NCI-H2107 (cell line): ENCODE results near the gene FAM171A1.
"Not testable (repeated sequence)": the region's sequence is repeated elsewhere in the genome, so short reads cannot be mapped to it uniquely, and the experiment has no call there.

ENCODE experiments used
- DNase-seq: peaks from one replicate; lab custom pipeline; 2025; lab: John Stamatoyannopoulos, UW

FAM171A1 gene

DNA sequence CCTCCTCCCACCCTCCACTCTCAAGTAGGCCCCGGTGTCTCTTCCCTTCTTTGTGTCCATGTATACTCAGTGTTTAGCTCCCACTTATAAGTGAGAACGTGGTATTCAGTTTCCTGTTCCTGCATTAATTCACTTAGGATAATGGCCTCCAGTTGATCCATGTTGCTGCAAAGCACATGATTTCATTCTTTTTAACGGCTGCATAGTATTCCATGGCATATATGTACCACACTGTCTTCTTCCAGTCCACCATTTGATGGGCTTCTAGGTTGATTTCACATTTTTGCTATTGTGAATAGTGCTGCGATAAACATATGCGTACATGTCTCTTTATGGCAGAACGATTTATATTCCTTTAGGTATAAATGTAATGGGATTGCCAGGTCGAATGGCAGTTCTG, 51.0 kb downstream of the FAM171A1 start:
- DNase-seq: no peak

DNA sequence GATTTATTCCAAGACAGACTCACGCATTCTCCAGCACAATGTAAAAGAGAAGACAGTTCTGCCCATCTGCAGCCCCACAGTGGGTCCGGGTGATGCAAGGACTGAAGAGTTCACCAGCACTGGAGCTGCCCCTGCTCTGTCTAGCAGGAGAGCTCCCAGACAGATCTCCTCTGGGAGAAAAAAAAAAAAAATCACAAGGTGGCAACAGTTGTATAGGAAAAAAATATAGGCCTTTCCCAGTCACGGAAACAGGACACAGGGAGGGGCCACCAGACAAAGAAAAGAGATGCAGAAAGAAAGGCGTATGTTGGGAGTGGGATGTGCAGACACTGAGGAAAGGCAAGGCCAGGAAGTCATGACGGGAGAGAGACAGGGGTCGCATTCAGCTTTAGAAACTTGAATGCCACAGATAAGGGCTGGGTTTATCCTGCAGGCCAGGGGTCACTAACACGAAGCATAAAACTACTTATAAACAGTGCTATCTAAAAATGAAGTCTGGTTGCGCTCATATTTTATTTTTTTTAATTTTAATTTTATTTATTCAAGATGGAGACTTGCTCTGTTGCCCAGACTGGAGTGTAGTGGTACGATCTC, 54.1 kb downstream of the FAM171A1 start:
- no peak for DNase-seq

- no peak for DNase-seq
Measured at GRCh38 chr10:15316145-15316544, 54.9 kb downstream of the FAM171A1 start.

DNA sequence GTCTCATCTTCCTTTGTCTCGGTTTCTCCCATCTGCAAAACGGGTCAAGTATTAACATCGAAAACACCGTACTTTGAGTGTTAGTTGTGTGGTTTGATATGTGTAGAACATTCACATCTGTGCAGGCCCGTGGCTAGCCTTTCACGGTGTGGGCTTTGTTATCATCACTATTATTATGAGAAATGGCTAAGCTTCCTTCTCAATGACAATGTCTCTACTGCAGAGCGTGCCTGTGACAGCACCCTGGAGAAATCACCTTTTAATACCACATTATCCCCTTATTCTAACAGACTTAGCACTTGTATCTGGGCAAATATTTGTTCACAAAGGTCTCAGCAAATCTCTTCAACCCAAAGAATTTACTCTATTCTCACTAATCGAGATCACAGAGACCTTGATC, 55.8 kb downstream of the FAM171A1 start:
- DNase-seq: no peak

DNA sequence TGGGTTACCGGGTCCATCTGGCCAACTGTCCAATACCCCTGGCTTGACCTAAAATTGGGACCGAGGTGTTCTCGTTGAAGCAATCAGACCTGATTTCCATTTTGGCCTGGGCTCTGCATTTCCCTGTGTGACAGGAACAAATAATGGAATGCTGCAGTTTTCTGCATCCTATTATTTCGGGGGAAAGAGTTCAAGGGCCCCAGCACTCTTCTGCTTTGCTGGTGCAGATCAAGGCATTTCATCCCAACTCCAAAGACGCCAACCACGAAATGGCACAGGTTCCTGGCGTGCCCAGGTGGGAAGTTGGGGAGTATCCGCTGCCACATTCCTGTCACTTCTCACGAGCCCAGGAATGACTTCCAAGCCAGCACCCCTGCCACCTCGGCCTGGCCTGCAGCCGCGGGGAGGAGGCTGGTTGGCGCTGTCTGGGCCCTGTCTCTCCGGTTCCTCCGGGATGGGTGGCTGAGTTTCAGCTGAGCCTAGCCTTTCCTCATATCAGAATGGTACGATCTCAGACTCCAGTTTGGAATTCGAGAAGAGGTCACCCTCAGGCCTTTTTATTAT, 56.5 kb downstream of the FAM171A1 start:
- DNase-seq: no peak

- no peak for DNase-seq
Measured at GRCh38 chr10:15313843-15314242, 57.2 kb downstream of the FAM171A1 start.

DNA sequence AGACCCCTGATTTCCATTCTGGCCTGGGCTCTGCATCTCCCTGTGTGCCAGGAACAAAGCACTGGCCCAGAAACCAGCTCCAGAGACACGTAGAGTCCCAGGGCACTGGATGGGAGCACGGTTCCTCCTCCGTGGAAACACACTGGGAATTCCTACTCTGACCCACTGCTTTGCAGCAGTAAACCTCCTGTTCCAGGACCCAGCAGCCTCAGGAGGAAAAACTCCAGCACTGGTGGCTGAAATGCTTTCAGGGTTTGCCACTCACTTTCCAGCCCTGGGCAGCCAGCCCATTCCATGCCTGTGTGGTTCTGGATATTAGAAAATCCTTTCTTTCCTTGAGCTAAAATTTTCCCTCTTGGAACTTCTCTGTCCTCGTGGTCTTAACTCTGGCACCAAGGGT, 58.0 kb downstream of the FAM171A1 start:
- DNase-seq: no peak

GRCh38 chr10:15311569-15312280, 59.4 kb downstream of the FAM171A1 start:
- DNase-seq: no peak

DNA sequence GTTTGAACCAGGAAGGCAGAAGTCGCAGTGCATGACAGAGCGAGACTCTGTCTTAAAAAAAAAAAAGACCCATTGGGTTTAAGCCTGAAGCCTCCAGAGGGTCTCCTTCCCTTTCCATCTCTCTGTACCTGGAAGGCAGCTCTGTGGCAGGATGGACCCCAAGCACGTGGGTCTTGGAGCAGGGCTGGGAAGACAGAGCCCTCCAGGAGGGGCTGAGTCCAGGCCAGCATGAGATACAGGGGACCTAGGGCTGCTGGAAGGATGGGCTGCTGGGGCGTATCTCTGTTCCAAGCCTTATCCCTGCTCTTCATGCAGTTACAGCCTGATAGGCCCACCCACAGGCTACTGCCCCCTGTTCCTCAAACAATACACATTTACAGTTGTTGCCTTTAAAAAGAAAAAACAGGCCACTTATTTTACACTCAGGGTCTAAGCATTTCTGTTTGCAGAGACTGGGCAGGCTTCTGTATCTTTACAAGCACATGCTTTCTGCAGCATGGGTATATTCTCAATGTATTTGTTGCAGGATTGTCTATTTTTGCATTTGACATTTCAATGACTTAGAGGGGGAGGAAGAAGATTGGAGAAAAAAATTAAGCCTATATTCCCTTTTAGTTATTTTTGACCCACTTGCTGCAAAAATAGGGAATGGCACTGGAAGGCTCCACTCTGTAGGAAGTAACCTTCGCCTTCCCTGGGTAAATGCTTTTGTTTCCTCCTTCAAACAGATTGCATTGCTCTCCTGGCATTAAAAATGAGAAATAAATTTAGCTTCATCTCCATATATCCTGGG, 60.1 kb downstream of the FAM171A1 start:
- DNase-seq: no peak

- DNase-seq: no peak
Measured at GRCh38 chr10:15309221-15309620, 61.9 kb downstream of the FAM171A1 start.

DNA sequence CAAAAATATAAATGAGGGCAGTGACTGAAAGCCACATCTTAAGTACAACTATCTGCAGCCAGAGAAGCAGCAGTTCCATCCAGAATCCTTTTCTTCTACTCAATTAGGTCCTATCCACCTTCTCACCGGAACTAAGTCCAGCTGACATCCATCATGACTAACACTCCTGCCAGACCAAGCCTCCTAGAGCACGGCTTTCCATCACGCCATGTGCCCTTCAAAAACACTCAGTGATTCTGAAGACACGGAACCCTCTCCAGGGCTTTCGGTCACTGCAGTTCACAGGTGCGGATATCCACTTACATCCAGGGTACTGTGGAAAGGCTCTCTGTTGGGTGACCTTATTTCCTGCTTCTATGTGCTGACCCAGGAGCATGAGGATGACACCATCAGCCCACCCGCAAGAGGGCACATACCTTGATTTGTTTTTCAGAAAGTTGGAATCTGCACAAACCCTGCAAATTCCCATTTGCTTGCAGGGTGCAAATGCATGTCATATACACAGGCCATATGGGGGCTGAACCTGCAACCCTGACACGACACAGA, 64.3 kb downstream of the FAM171A1 start:
- no peak for DNase-seq

GRCh38 chr10:15305634-15306033, 65.5 kb downstream of the FAM171A1 start:
- DNase-seq: no peak

GRCh38 chr10:15305161-15305560, 65.9 kb downstream of the FAM171A1 start:
- no peak for DNase-seq

DNA sequence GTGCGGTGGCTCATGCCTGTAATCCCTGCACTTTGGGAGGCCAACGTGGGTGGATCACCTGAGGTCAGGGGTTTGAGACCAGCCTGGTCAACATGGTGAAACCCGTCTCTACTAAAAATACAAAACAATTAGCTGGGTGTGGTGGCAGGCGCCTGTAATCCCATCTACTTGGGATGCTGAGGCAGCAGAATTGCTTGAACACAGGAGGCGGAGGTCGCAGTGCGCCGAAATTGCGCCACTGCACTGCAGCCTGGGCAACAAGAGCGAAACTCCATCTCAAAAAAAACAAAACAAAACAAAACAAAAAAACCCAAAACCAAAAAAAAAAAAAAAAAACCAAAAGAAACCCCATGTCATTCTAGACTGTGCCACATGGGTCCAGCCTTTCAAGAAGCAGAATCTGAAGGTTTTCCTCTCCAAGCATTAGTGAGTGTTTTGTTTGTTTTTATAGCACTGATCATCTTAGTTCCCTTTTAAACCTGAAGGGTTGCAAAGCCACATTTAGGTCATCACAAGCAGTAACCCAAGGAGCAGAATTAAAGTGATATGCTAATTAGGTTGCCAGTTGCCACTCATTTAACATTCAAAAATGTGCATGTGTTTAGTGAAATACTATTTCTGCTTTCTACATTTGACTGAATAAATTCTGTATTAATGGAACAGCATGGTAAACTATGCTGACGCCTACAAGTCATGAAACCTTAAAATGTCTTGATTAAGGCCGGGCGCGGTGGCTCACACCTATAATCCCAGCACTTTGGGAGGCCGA, 68.7 kb downstream of the FAM171A1 start:
- not testable (repeated sequence) for DNase-seq

- DNase-seq: no peak
Measured at GRCh38 chr10:15300697-15301096, 70.4 kb downstream of the FAM171A1 start.

DNA sequence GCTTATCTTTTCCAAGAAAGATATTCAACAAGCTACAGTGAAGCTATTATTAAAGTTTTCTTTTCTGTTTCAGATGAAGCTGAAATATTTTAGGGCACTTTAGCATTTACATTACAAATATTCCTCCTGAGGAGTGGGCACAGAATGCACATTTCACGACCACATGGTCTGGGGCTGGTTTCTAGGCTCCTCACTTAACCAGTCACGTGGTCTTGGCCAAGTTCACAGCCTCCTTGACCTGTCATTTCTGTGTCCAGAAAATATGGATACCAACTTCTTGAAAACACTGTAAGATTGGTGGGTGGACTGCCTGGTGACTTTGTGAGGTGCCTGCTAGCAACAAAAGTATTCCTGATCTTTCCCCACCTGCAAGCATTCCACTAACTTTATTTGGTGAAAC, 70.9 kb downstream of the FAM171A1 start:
- DNase-seq: no peak

GRCh38 chr10:15296701-15297100, 74.4 kb downstream of the FAM171A1 start:
- no peak for DNase-seq

GRCh38 chr10:15295537-15296325, 75.4 kb downstream of the FAM171A1 start:
- DNase-seq: no peak

DNA sequence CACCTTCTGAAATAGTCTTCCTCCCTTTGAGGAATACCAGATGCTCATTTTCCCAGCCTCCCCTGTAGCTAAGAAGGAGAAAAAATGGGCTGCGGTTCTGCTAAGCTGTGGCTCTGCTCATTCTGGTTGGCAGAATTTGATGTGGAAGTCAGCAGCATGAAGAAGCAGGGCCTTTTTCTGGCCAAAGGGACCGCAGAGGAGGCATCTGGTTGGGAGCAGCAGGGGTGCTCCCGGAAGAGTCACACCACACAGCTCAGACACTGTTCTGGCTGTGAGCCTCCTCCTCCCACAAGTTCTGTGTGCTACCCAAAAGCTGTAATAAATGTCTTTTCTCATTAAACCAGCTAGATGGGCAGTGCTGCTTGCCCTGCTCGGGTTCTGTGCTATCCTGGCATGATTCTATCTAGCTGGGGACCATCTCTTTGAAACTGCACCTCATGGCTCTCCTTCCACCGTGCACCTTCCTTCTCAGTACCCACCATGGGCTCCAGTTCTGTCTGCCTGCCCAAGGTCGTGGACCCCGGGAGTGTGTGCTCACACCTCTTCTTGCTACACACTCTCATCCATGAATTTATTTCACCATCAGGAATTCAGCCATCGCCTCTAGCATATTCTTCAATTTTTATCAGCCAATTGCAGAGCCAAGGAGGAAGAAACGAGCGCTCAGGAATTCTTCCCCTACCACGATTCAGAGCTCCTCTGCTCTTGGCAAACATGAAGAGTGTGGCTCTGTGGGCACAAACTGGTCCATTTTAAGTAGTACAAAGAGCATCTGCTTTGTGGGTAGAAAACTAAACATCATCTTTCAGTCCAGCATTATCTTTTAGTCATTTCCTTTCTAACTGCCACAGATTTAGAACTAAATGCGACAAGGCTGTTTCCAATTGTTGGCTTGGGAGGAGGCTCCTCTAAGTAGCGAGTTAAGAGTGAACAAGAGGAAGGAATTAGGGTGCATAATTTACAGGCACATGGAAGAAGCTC, 76.9 kb downstream of the FAM171A1 start:
- DNase-seq: no peak

- no peak for DNase-seq
Measured at GRCh38 chr10:15290671-15291070, 80.4 kb downstream of the FAM171A1 start.
